NT2/D1 (cell line): ENCODE results near the gene CEP104.

ENCODE experiments used
- SUZ12 ChIP-seq: IDR thresholded peaks from 2 replicates; pipeline ENCODE4 v1.6.1; 2011; ENCODE audit not compliant: insufficient read length, insufficient read depth; ENCODE audit errors: extremely low read depth
- ZNF274 ChIP-seq: IDR thresholded peaks from 2 replicates; pipeline ENCODE4 v1.6.1; 2011; ENCODE audit warnings: mild to moderate bottlenecking, low read depth, low read length

- TF ChIP-seq SUZ12: no peak
- no peak for TF ChIP-seq ZNF274
These were observed 36.2 kb upstream of the CEP104 start for GRCh38 chr1:3893190-3893589.
